Measurements from ENCODE around the gene FBXW4.

DNA sequence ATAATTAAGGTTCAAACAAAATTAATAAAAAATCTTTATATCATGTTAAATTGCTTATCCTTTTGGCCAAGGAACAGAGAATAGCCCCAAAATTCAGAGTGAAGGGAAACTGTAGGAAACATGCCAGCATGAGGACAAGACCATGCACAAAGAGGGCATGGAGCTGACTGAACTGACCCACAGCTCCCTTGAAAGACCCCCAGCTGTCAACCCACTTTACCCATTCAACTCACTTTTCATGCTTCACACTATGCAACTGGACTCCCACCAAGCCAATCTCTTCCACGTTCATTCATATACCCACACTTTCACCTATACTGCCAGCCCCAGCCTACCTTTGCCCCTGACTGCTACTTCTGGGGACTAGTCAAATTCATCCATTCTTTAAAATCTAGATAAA is 10.2 kb downstream of the FBXW4 start:
- TF ChIP-seq POLR2A (IDR thresholded peaks at IDR 0.05; ENCODE audit: low read depth, low read length) = no peak
- no peak for TF ChIP-seq TAF1 (IDR thresholded peaks at IDR 0.05; ENCODE audit: low read depth, low read length)
- no peak for TF ChIP-seq POLR2AphosphoS5 (IDR thresholded peaks at IDR 0.05; ENCODE audit: low read depth, low read length)

Measured in GM12891 (cell line).